NCI-H2029 treated with DMSO at 0.1 percent for 48 hours (cell line): Measurements from ENCODE around the gene BCR.

Source experiments
- DNase-seq: peaks from one replicate; lab custom pipeline; 2025; lab: John Stamatoyannopoulos, UW

BCR gene

GRCh38 chr22:23217171-23218052 is 37.1 kb downstream of the BCR start:
- DNase-seq: no peak

- no peak for DNase-seq
These were observed 38.0 kb downstream of the BCR start for GRCh38 chr22:23218053-23218866.

GRCh38 chr22:23218867-23219251 is 38.5 kb downstream of the BCR start:
- peak; percentile 71 for DNase-seq

GRCh38 chr22:23219317-23219716 is 39.0 kb downstream of the BCR start:
- no peak for DNase-seq

GRCh38 chr22:23219822-23220484 is 39.6 kb downstream of the BCR start:
- DNase-seq: no peak

- DNase-seq: no peak
These were observed 40.4 kb downstream of the BCR start for GRCh38 chr22:23220485-23221350.

GRCh38 chr22:23221351-23221804 is 41.1 kb downstream of the BCR start:
- no peak for DNase-seq

- no peak for DNase-seq
These were observed 41.9 kb downstream of the BCR start for GRCh38 chr22:23222033-23222792.

GRCh38 chr22:23222793-23223568 is 42.7 kb downstream of the BCR start:
- no peak for DNase-seq

- DNase-seq: no peak
These were observed 43.4 kb downstream of the BCR start for GRCh38 chr22:23223569-23224317.

GRCh38 chr22:23224846-23225245 is 44.5 kb downstream of the BCR start:
- no peak for DNase-seq

GRCh38 chr22:23225337-23225723 is 45.0 kb downstream of the BCR start:
- DNase-seq: no peak

GRCh38 chr22:23225724-23226496 is 45.6 kb downstream of the BCR start:
- DNase-seq: no peak

- no peak for DNase-seq
These were observed 46.2 kb downstream of the BCR start for GRCh38 chr22:23226497-23226850.

- DNase-seq: no peak
These were observed 47.1 kb downstream of the BCR start for GRCh38 chr22:23227380-23227779.

- no peak for DNase-seq
These were observed 48.2 kb downstream of the BCR start for GRCh38 chr22:23228503-23228902.

GRCh38 chr22:23229646-23230045 is 49.3 kb downstream of the BCR start:
- DNase-seq: no peak

GRCh38 chr22:23230348-23231068 is 50.2 kb downstream of the BCR start:
- DNase-seq: no peak
